Measurements from ENCODE around the gene YJU2.

DNA sequence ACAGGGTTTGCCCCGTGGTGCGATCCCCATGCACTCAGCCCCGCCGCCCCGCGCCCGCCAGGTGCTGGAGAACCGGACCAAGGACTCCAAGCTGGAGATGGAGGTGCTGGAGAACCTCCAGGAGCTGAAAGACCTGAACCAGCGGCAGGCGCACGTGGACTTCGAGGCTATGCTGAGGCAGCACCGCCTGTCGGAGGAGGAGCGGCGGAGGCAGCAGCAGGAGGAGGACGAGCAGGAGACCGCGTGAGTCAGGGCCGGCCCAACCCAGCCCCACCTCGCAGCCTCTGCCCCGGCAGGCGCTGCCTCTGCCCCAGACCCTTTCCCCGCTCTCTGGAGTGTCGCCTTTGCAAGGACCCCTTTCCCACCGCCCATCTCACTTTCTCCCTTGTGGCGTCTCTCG is 11.3 kb downstream of the YJU2 start:
- TF ChIP-seq, protein P1, sequence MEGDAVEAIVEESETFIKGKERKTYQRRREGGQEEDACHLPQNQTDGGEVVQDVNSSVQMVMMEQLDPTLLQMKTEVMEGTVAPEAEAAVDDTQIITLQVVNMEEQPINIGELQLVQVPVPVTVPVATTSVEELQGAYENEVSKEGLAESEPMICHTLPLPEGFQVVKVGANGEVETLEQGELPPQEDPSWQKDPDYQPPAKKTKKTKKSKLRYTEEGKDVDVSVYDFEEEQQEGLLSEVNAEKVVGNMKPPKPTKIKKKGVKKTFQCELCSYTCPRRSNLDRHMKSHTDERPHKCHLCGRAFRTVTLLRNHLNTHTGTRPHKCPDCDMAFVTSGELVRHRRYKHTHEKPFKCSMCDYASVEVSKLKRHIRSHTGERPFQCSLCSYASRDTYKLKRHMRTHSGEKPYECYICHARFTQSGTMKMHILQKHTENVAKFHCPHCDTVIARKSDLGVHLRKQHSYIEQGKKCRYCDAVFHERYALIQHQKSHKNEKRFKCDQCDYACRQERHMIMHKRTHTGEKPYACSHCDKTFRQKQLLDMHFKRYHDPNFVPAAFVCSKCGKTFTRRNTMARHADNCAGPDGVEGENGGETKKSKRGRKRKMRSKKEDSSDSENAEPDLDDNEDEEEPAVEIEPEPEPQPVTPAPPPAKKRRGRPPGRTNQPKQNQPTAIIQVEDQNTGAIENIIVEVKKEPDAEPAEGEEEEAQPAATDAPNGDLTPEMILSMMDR (IDR thresholded peaks at IDR 0.05) = no peak
- TF ChIP-seq POLR2A (IDR thresholded peaks at IDR 0.05) = no peak
